ENCODE measurements around the gene MYCBP2. TPM values are rescaled to one million over a fixed set of nuclear protein-coding genes. Genes with fewer than 3 reads are reported as not detected.

MYCBP2 gene
- total and polyA plus RNA-seq, 4 donors, result 12.1 to 86.4 (median 30.0) TPM

DNA sequence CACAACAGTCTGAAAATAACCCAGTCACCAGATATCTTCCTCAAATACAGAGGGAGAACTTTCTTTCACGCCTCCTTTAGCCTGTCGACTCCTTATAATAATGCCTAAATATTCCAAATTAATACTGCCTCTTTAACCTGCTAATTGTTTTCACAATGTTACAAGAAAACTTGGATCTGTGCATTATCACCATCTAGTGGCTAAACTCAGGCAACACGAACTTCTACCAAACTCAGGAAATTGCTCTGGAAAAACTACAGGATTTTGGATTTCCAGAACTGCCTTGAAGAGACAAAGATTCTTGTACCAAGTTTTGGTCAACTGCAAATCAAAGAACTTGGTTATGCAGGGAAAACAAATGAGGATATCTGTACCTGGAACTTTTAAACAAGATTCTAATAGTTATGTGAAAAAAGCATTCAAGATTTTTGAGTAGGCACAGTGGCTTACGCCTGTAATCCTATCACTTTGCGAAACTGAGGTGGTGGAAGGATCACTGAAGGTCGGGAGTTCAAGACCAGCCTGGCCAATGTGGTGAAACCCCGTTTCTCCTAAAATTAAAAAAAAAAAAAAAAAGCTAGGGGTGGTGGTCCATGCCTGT, 324.2 kb downstream of the MYCBP2 start:
- H3K4me3 ChIP-seq (ENCODE audit: low read depth in 1 of 3, low read length in 3 of 3), result no peak overlapping the region
- no peaks in the 10 kb centered on the region for H3K27me3 ChIP-seq (ENCODE audit: control insufficient read depth in 4 of 4, insufficient read depth in 4 of 4, low read length in 3 of 4)
- H3K4me1 ChIP-seq (ENCODE audit: control insufficient read depth in 4 of 4, insufficient read depth in 4 of 4, low read length in 3 of 4), result peaks cover 3 to 24% (median 17%) of the 10 kb centered on the region in 4 donors
- 63% methylated on average over 7 of the region's 7 CpGs for WGBS
- no peak overlapping the region for H3K9ac ChIP-seq (ENCODE audit: low read depth in 1 of 2, low read length in 2 of 2)
- no peak overlapping the region for H3K27ac ChIP-seq (ENCODE audit: low read depth in 1 of 2, low read length in 2 of 2)
- no peaks in the 10 kb centered on the region for H3K9me3 ChIP-seq (ENCODE audit: control insufficient read depth in 4 of 4, low read length in 3 of 4)
- H3K36me3 ChIP-seq (ENCODE audit: control insufficient read depth in 4 of 4, insufficient read depth in 3 of 4, low read depth in 1 of 4, low read length in 3 of 4), result peaks cover 0 to 12% (median 7%) of the 10 kb centered on the region in 4 donors
- TF ChIP-seq RAD21 (IDR thresholded peaks at IDR 0.05) (peak; percentile 75 to 81), GABPA (IDR thresholded peaks at IDR 0.05 in 1 of 2, conservative IDR thresholded peaks at IDR 0.05 in 1 of 2) (no peak), NR2F2 (IDR thresholded peaks at IDR 0.05) (no peak), SP1 (IDR thresholded peaks at IDR 0.05) (no peak), FOXA2 (IDR thresholded peaks at IDR 0.05) (no peak), ATF3 (IDR thresholded peaks at IDR 0.05) (no peak), HNF4G (IDR thresholded peaks at IDR 0.05) (no peak), JUND (IDR thresholded peaks at IDR 0.05) (no peak), TAF1 (conservative IDR thresholded peaks at IDR 0.05) (no peak), YY1 (IDR thresholded peaks at IDR 0.05) (no peak), RXRA (IDR thresholded peaks at IDR 0.05) (no peak), FOXA1 (IDR thresholded peaks at IDR 0.05) (no peak), EGR1 (IDR thresholded peaks at IDR 0.05; ENCODE audit: low read depth in 2 of 2) (no peak)
- TF ChIP-seq, protein P1, sequence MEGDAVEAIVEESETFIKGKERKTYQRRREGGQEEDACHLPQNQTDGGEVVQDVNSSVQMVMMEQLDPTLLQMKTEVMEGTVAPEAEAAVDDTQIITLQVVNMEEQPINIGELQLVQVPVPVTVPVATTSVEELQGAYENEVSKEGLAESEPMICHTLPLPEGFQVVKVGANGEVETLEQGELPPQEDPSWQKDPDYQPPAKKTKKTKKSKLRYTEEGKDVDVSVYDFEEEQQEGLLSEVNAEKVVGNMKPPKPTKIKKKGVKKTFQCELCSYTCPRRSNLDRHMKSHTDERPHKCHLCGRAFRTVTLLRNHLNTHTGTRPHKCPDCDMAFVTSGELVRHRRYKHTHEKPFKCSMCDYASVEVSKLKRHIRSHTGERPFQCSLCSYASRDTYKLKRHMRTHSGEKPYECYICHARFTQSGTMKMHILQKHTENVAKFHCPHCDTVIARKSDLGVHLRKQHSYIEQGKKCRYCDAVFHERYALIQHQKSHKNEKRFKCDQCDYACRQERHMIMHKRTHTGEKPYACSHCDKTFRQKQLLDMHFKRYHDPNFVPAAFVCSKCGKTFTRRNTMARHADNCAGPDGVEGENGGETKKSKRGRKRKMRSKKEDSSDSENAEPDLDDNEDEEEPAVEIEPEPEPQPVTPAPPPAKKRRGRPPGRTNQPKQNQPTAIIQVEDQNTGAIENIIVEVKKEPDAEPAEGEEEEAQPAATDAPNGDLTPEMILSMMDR (IDR thresholded peaks at IDR 0.05; ENCODE audit: low read depth, low read length, missing input control), result peak; percentile 56
- TF ChIP-seq, protein P2, sequence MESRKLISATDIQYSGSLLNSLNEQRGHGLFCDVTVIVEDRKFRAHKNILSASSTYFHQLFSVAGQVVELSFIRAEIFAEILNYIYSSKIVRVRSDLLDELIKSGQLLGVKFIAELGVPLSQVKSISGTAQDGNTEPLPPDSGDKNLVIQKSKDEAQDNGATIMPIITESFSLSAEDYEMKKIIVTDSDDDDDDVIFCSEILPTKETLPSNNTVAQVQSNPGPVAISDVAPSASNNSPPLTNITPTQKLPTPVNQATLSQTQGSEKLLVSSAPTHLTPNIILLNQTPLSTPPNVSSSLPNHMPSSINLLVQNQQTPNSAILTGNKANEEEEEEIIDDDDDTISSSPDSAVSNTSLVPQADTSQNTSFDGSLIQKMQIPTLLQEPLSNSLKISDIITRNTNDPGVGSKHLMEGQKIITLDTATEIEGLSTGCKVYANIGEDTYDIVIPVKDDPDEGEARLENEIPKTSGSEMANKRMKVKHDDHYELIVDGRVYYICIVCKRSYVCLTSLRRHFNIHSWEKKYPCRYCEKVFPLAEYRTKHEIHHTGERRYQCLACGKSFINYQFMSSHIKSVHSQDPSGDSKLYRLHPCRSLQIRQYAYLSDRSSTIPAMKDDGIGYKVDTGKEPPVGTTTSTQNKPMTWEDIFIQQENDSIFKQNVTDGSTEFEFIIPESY (IDR thresholded peaks at IDR 0.05), result no peak
- TF ChIP-seq, protein P3, sequence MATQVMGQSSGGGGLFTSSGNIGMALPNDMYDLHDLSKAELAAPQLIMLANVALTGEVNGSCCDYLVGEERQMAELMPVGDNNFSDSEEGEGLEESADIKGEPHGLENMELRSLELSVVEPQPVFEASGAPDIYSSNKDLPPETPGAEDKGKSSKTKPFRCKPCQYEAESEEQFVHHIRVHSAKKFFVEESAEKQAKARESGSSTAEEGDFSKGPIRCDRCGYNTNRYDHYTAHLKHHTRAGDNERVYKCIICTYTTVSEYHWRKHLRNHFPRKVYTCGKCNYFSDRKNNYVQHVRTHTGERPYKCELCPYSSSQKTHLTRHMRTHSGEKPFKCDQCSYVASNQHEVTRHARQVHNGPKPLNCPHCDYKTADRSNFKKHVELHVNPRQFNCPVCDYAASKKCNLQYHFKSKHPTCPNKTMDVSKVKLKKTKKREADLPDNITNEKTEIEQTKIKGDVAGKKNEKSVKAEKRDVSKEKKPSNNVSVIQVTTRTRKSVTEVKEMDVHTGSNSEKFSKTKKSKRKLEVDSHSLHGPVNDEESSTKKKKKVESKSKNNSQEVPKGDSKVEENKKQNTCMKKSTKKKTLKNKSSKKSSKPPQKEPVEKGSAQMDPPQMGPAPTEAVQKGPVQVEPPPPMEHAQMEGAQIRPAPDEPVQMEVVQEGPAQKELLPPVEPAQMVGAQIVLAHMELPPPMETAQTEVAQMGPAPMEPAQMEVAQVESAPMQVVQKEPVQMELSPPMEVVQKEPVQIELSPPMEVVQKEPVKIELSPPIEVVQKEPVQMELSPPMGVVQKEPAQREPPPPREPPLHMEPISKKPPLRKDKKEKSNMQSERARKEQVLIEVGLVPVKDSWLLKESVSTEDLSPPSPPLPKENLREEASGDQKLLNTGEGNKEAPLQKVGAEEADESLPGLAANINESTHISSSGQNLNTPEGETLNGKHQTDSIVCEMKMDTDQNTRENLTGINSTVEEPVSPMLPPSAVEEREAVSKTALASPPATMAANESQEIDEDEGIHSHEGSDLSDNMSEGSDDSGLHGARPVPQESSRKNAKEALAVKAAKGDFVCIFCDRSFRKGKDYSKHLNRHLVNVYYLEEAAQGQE (IDR thresholded peaks at IDR 0.05), result no peak
- TF ChIP-seq, protein P4, sequence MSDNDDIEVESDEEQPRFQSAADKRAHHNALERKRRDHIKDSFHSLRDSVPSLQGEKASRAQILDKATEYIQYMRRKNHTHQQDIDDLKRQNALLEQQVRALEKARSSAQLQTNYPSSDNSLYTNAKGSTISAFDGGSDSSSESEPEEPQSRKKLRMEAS (IDR thresholded peaks at IDR 0.05), result no peak
- DNase-seq (ENCODE audit: low spot score), result no peak

Data from liver (tissue), 9 donors.